K562 (cell line): ENCODE data around the gene DPP4.

Source experiments
- CBX5 ChIP-seq: IDR thresholded peaks from 2 replicates; pipeline ENCODE4 v1.6.1; 2014; ENCODE audit warnings: low read depth, borderline replicate concordance
- FOS ChIP-seq: IDR thresholded peaks from 3 replicates; pipeline ENCODE4 v1.6.1; 2011; ENCODE audit not compliant: insufficient read length; ENCODE audit errors: extremely low read depth

GRCh38 chr2:162067596-162067995 lies 6.4 kb downstream of the DPP4 start:
- TF ChIP-seq FOS (no peak), CBX5 (no peak)
